Measurements from ENCODE around the gene QSOX2. TPM values are rescaled to one million over a fixed set of nuclear protein-coding genes. Genes with fewer than 3 reads are reported as not detected.

Gene QSOX2
- total RNA-seq, 4 donors from 2014 or later: 2.9 to 7.1 (median 5.5) TPM

DNA sequence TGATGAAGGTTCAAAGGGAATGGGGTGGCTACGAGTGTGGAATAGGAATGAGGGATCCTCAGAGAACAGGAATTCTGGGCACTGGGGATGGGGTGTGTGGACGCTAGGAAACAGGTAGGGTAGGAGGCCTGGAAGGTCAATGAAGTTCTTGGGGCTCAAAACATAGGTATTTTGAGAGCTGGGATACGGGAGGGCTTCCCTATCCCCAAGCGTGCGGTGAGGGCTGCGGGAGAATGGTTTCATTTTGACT lies 718 bp downstream of the QSOX2 start:
- Histone ChIP-seq H3K4me1 (peaks cover 11 to 64% (median 13%) of the 10 kb centered on the region in 3 donors), H3K27ac (peak overlapping the region in 3 of 4 donors; percentile 44 to 67 (median 62)), H3K9me3 (no peaks in the 10 kb centered on the region), H3K27me3 (peaks cover 0 to 29% (median 0%) of the 10 kb centered on the region in 4 donors), H3K36me3 (no peaks in the 10 kb centered on the region), H3K4me3 (peak overlapping the region; percentile 66 to 93 (median 86))
- no peak for DNase-seq
- intact Hi-C loops (cut with DNase I): no loop called here
- no peak for TF ChIP-seq POLR2A (IDR thresholded peaks at IDR 0.05)
- TF ChIP-seq, protein P1, sequence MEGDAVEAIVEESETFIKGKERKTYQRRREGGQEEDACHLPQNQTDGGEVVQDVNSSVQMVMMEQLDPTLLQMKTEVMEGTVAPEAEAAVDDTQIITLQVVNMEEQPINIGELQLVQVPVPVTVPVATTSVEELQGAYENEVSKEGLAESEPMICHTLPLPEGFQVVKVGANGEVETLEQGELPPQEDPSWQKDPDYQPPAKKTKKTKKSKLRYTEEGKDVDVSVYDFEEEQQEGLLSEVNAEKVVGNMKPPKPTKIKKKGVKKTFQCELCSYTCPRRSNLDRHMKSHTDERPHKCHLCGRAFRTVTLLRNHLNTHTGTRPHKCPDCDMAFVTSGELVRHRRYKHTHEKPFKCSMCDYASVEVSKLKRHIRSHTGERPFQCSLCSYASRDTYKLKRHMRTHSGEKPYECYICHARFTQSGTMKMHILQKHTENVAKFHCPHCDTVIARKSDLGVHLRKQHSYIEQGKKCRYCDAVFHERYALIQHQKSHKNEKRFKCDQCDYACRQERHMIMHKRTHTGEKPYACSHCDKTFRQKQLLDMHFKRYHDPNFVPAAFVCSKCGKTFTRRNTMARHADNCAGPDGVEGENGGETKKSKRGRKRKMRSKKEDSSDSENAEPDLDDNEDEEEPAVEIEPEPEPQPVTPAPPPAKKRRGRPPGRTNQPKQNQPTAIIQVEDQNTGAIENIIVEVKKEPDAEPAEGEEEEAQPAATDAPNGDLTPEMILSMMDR (IDR thresholded peaks at IDR 0.05): no peak
- WGBS, 2 donors: 3 to 4% methylated on average over 6 of the region's 6 CpGs

DNA sequence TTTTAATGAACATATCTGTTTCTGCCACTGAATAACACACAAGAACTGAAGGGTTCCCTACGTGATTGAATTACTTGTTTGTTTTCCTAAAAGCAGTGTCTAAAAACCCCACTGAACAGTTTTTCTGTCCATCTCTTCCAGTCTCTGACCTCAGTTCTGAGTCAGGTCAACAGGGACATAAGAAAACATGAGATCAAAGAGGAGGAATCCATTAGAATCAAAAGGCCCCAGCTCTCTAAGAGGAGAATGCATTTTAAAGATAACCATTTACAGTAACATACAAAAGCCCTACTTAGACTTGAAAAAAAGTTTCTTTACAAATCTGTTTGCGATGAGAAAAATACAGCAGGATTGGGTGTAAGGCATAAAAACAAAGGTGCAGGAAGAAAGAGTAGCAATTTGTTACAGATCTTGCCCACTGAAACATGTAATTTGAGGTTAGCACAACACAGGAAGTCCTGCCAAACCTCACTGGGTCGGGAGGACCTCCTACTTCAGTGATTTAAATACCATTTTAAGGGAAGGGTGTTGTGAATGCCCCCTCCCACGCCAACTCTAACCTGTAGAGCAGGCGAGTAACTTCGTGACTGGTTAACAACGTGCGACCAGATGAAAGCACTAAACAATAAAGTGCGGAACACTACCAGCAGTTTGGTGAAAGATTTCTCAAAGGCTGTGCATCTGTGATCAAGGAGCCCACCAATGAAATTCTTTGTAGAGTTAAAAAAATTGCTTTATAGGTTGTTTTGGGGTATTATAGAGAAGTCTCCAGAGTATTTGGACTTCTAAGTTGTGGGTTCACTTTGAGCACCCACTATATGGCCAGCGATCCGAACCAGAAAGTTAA lies 1.3 kb downstream of the QSOX2 start:
- no peaks in the 10 kb centered on the region for H3K9me3 ChIP-seq
- H3K4me1 ChIP-seq: peaks cover 11 to 69% (median 13%) of the 10 kb centered on the region in 3 donors
- no peaks in the 10 kb centered on the region for H3K36me3 ChIP-seq
- 39 to 43% methylated on average over 9 to 11 of the region's 11 CpGs for WGBS, 2 donors
- DNase-seq: no peak
- TF ChIP-seq, protein P1 (IDR thresholded peaks at IDR 0.05): no peak
- TF ChIP-seq POLR2A (IDR thresholded peaks at IDR 0.05): no peak
- peaks cover 0 to 27% (median 0%) of the 10 kb centered on the region in 4 donors for H3K27me3 ChIP-seq
- peak overlapping the region; percentile 66 to 93 (median 86) for H3K4me3 ChIP-seq
- intact Hi-C loops (cut with DNase I): no loop called here
- H3K27ac ChIP-seq: no peak overlapping the region

DNA sequence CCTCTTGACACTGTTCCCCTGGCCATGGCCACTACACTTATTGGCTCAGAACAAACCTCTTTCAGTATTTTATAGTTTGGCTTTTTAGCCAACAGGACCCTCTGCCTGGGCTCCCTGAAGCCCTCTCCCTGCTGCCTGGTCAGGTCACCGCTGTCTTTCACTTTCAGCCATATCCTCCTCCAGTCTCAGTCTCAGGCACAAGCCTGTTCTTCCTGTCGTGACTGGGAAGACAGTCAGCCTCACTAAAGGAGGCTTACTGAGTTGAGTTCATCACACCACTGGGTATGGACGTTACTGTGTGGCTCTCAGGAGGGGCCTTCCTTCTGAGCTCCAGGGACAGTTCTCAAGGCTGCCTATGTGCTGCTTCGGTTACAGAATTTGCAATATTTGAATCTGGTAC lies 2.0 kb downstream of the QSOX2 start:
- H3K36me3 ChIP-seq: no peaks in the 10 kb centered on the region
- peaks cover 0 to 25% (median 0%) of the 10 kb centered on the region in 4 donors for H3K27me3 ChIP-seq
- no peak for DNase-seq
- peaks cover 12 to 66% (median 13%) of the 10 kb centered on the region in 3 donors for H3K4me1 ChIP-seq
- 55 to 63% methylated on average over 2 to 4 of the region's 4 CpGs for WGBS, 2 donors
- no peak overlapping the region for H3K27ac ChIP-seq
- H3K4me3 ChIP-seq: no peak overlapping the region
- no peaks in the 10 kb centered on the region for H3K9me3 ChIP-seq
- TF ChIP-seq POLR2A (IDR thresholded peaks at IDR 0.05): no peak
- TF ChIP-seq, protein P1 (IDR thresholded peaks at IDR 0.05): no peak
- intact Hi-C loops (cut with DNase I): no loop called here

DNA sequence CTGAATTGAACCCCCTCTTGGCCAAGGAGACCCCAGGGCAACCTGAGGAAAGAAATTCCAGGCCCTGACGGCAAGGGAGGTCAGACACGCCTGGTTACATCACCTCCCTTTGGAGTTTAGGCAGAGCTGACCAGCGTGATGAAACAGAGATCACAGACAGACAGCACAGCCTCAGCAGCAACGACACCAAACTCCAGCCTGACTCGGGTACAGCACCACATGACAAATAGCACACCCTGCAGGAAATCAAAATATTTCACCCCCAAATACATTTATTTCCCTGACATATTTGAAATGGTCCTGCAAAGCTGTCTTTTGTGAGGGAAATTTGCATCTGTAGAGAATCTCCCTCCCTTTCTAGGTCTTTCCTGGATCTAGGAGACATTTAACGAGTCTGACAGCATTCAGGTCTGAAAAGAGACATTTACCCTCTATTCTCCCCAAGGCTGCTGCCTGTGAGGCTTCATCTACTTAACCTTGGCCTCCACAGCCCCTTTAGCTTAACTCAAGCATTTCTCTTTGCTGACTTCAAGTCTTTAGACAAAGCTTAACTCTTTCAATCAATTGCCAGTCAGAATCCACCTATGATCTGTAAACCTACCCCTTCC lies 2.6 kb downstream of the QSOX2 start:
- DNase-seq: no peak
- WGBS, 2 donors: 53 to 72% methylated on average over 5 to 6 of the region's 6 CpGs
- no peaks in the 10 kb centered on the region for H3K36me3 ChIP-seq
- no peaks in the 10 kb centered on the region for H3K9me3 ChIP-seq
- TF ChIP-seq, protein P1 (IDR thresholded peaks at IDR 0.05): peak in 1 of 6 experiments; percentile 13
- TF ChIP-seq POLR2A (IDR thresholded peaks at IDR 0.05): no peak
- no peak overlapping the region for H3K4me3 ChIP-seq
- intact Hi-C loops (cut with DNase I): no loop called here
- peaks cover 0 to 20% (median 0%) of the 10 kb centered on the region in 4 donors for H3K27me3 ChIP-seq
- H3K4me1 ChIP-seq: peaks cover 13 to 63% (median 14%) of the 10 kb centered on the region in 3 donors
- no peak overlapping the region for H3K27ac ChIP-seq

DNA sequence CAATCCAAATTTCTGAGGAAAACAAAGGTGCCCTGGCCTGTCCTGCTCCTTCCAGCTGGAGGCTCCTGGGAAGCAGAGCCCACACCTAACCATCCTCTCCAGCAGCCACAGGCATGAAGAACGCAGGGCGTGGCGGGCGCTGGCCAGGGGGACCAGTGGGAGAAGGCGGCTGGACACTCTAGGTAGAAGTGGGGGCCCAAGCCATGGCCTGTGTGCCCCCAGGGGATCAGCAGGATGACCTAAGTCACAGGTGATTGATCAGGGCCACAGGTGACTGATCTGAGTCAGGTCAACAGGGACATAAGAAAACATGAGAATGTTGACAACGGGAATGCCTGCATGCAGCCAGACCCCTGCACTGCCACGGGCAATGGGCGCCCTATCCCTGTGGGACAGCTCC lies 3.4 kb downstream of the QSOX2 start:
- intact Hi-C loops (cut with DNase I): no loop called here
- Histone ChIP-seq H3K4me3 (no peak overlapping the region), H3K27ac (no peak overlapping the region), H3K9me3 (no peaks in the 10 kb centered on the region), H3K36me3 (peaks cover 0 to 4% (median 0%) of the 10 kb centered on the region in 3 donors), H3K4me1 (peaks cover 13 to 58% (median 14%) of the 10 kb centered on the region in 3 donors), H3K27me3 (peaks cover 0 to 12% (median 0%) of the 10 kb centered on the region in 4 donors)
- 84 to 97% methylated on average over 4 to 8 of the region's 8 CpGs for WGBS, 2 donors
- TF ChIP-seq POLR2A (IDR thresholded peaks at IDR 0.05): no peak
- TF ChIP-seq, protein P1 (IDR thresholded peaks at IDR 0.05): no peak
- DNase-seq: no peak
